Stimulated activated CD8-positive, alpha-beta memory T cell treated with anti-CD3 and anti-CD28 coated beads, Interleukin-2, amount 100 ng/mL, for 48 hours (primary cell): ENCODE data around the gene GDPD4.

Source experiments
- DNase-seq, 2 donors: peaks; one replicate each; pipeline ENCODE4 v3.0.0-alpha.2; 2020; ENCODE audit warnings: low read depth in 2 of 2

GDPD4 gene

GRCh38 chr11:77244277-77245027 is 57.0 kb downstream of the GDPD4 start:
- DNase-seq, result no peak

- no peak for DNase-seq
Measured at GRCh38 chr11:77236901-77237300, 64.6 kb downstream of the GDPD4 start.

GRCh38 chr11:77233011-77233410 is 68.5 kb downstream of the GDPD4 start:
- DNase-seq, result no peak

GRCh38 chr11:77232242-77232641 is 69.2 kb downstream of the GDPD4 start:
- DNase-seq, result no peak

GRCh38 chr11:77231800-77232199 is 69.7 kb downstream of the GDPD4 start:
- DNase-seq, result no peak

- no peak for DNase-seq
Measured at GRCh38 chr11:77230878-77231605, 70.4 kb downstream of the GDPD4 start.

- no peak for DNase-seq
Measured at GRCh38 chr11:77223797-77224196, 77.7 kb downstream of the GDPD4 start.

- DNase-seq, result no peak
Measured at GRCh38 chr11:77217156-77217555, 84.3 kb downstream of the GDPD4 start.

GRCh38 chr11:77215106-77215505 is 86.4 kb downstream of the GDPD4 start:
- no peak for DNase-seq

- no peak for DNase-seq
Measured at GRCh38 chr11:77214557-77214956, 86.9 kb downstream of the GDPD4 start.

- no peak for DNase-seq
Measured at GRCh38 chr11:77213589-77214428, 87.7 kb downstream of the GDPD4 start.

GRCh38 chr11:77213029-77213579 is 88.4 kb downstream of the GDPD4 start:
- no peak for DNase-seq

GRCh38 chr11:77212314-77213007 is 89.0 kb downstream of the GDPD4 start:
- no peak for DNase-seq

GRCh38 chr11:77211594-77212251 is 89.8 kb downstream of the GDPD4 start:
- no peak for DNase-seq

GRCh38 chr11:77211040-77211451 is 90.4 kb downstream of the GDPD4 start:
- no peak for DNase-seq

- no peak for DNase-seq
Measured at GRCh38 chr11:77209663-77210062, 91.8 kb downstream of the GDPD4 start.

- DNase-seq, result no peak
Measured at GRCh38 chr11:77208535-77208934, 93.0 kb downstream of the GDPD4 start.

- no peak for DNase-seq
Measured at GRCh38 chr11:77207618-77208313, 93.7 kb downstream of the GDPD4 start.

GRCh38 chr11:77207019-77207485 is 94.4 kb downstream of the GDPD4 start:
- DNase-seq, result no peak
